ENCODE results near the gene LSM7.

DNA sequence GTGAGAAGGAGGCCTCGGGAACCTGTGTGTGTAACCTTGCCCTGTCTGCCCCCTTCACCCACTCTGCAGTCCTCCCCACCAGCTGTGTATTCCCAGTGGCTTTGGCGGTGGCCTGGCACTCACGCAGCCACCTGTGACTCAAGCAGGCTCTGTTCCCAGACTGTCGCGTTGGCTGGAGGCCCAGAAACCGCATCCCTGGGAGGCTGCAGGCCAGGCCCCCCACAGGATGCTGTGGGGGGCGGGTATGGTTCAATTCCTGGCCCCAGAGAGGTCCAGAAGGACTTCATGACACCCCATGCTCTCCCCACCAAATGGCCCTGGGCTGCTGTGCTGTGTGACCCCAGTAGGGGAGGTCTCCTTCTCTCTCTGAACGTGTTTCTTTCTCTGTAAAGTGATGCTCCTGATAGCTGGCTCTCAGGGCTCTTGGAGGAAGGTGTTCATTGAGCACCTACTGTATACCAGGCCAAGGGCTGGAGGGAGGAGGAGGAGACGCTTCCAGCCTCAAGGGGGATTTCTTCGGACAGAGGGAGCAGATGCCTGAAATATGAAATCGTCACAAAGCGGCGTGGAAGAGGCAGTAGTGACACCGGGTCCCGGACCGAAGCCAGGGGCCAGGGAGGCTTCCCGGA, 18.5 kb downstream of the LSM7 start:
- TF ChIP-seq, protein P1, sequence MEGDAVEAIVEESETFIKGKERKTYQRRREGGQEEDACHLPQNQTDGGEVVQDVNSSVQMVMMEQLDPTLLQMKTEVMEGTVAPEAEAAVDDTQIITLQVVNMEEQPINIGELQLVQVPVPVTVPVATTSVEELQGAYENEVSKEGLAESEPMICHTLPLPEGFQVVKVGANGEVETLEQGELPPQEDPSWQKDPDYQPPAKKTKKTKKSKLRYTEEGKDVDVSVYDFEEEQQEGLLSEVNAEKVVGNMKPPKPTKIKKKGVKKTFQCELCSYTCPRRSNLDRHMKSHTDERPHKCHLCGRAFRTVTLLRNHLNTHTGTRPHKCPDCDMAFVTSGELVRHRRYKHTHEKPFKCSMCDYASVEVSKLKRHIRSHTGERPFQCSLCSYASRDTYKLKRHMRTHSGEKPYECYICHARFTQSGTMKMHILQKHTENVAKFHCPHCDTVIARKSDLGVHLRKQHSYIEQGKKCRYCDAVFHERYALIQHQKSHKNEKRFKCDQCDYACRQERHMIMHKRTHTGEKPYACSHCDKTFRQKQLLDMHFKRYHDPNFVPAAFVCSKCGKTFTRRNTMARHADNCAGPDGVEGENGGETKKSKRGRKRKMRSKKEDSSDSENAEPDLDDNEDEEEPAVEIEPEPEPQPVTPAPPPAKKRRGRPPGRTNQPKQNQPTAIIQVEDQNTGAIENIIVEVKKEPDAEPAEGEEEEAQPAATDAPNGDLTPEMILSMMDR (IDR thresholded peaks at IDR 0.05): no peak
- TF ChIP-seq POLR2A (IDR thresholded peaks at IDR 0.05): no peak
